GM18502 (cell line): ENCODE results near the gene GATA1.

Source experiments
- ATAC-seq: cut with Tn5 transposase; IDR thresholded peaks from one replicate; pipeline ENCODE4 v1.9.1; 2021; ENCODE audit warnings: mild to moderate bottlenecking; ENCODE audit not compliant: unreplicated experiment, poor library complexity

GATA1 gene

DNA sequence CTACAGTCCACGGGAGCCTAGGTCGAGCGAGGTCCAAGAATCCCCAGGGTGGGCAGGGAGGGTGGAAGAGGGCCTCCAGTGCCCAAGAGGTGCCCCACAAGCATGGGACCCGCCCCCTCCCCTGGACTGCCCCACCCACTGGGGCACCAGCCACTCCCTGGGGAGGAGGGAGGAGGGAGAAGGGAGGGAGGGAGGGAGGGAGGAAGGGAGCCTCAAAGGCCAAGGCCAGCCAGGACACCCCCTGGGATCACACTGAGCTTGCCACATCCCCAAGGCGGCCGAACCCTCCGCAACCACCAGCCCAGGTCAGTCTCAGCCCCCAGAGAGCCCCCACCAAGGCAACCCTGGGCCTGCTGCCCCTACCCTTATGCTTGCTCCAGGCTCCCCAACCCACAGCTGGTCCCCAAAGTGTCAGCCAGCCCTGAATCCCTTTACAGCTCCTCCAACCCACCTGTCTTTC, at the start of gene GATA1:
GATA1 (plus strand) TSS at position 250 of the 460 bp plus-strand sequence. CDS start 4,520 bp downstream, outside the sequence.
- ATAC-seq: no peak

DNA sequence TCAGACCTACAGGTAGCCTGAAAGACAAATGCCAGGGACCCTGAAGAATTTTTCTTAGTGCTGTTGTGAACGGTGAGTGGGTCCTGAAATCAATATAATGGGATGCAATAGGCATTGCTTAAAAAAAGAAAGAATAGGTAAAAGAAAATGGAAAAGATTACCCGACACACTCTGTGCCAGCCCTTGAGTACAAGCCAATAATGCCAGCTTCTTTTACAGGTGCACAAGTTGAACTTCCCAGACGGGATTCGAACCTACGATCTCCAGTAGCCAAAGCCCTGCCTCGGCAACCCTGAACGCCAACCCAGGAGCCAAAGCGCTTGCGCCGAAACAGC, 49.5 kb upstream of the GATA1 start:
- no peak for ATAC-seq

DNA sequence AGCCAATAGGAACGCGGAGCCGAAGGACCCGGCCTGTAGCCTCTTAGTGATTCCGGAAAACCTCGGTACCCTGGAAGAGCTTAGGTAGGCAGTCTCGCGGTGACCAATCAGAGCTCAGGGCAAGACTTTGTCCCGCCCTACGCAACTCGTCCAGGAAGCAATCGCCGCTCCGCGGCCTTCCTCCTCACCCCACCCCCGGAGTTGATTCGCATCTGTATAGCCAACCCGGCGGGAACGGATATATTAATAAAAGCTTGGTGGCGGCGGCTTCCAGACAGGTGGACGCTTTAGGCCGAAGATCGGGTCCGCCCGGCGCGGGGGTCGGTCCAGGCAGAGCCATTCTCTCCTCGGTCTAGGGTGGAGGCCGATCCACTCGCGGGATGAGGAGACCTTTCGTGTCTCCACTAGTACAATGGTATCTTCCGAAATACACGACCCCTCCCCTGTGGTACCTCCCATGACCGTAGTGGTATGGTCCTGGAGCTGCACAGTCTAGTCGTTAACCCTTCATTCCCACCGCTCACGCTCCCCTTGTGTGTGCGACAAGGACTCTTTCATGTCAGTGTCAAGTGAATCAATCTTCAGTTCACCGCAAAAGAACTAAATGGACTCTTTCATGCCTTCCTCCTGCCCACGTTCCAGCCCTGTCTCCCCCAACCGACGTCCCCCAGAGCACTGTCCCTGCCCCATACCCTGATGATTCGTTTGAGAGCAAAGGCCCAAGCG, 49.0 kb upstream of the GATA1 start:
- ATAC-seq: peak; percentile 98

DNA sequence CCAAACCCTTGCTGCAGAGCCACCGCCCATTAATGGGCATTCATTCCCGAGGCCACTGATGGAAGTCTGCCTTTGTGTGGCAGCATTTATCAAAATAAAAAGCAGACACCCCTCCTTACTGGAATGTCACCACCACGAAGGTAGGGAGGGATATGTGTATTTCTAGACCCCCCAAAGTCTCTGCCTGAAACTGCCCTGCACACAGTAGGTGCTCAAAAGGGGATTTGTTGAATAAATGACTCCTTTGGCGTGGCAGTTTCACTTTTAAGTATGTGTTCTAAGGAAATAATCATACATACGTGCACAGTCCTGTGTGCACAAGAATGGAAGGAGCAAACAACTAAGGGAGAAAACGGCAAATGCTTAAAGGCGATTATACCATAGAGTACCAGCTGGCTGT, 48.5 kb upstream of the GATA1 start:
- ATAC-seq: no peak

DNA sequence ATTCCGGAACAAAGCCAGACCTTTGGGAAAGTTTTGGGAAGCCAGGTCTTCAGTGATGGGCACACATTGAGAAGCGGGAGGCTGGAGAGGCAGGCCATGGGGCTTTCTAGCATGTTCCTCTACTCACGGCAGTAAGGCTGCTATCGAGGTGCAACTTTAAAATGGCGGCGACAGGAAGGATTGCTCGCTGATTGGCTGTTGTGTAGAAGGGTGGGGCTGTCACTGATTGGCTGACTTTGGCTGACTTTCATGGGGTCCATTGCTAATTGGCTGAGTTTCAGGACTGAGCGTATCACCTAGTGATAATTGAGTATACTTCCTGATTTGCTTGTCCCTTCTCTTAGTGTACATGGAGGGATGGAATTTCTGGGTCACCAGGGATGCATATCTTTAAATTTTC, 44.6 kb upstream of the GATA1 start:
- no peak for ATAC-seq

DNA sequence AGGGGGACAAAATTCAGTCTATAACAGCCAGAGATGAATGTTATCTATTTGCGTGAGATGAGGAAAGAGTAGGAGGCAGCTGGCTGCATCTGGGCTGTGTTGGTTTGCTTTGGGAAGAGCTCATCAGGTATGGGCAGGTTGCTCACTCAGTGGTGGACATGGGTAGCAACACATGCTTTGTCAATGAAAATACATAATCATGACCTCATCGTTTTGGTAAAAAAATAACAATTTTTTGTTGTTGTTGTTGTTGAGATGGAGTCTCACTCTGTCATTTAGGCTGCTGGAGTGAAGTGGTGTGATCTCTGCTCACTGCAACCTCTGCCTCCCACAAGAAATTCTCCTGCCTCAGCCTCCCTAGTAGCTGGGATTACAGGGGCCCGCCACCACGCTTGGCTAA, 41.2 kb upstream of the GATA1 start:
- no peak for ATAC-seq

DNA sequence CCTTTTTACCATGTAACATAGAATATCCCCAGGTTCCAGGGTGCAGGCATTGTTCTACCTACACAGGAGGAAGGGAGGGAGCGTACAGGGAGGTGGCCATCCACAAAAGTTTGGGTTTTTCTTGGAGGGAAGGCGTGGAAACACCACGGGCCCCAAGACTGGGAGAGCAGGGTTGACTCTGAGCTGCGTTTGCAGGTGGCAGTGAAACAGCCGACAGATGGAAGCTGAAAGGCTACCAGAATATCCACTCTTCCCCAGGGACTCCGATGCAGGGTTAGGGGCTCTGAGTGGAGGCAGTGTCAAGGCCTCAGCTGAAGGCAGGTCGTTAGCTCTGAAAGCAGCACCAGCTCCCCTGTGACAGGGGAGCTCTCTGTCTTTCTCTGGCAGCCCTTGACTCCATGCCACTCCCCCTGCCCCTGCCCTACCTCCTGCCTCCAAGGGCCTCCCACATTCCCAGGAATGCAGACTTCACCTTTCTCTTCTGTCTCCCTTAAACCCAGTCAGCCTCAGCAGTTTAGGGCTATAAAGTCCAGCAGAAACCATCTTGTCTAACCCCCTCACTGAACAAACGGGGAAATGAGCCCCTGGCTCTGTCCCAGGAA, 38.9 kb upstream of the GATA1 start:
- ATAC-seq: no peak

DNA sequence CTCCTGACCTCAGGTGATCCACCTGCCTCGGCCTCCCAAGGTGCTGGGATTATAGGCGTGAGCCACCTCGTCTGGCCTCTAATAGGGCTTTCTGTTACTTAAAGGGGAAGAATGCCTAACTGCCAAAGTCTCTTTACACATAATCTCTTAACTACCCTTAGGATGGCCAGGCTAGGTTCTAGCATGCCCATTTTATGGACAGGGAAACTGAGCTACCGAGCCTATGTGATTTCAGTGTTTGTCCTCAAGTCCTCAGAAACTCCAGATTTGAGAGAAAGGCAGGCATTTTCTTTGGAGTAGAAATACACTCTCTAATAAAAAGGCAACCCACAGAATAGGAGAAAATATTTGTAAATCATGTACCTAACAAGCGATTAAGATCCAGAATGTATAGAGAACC, 37.2 kb upstream of the GATA1 start:
- ATAC-seq: no peak

DNA sequence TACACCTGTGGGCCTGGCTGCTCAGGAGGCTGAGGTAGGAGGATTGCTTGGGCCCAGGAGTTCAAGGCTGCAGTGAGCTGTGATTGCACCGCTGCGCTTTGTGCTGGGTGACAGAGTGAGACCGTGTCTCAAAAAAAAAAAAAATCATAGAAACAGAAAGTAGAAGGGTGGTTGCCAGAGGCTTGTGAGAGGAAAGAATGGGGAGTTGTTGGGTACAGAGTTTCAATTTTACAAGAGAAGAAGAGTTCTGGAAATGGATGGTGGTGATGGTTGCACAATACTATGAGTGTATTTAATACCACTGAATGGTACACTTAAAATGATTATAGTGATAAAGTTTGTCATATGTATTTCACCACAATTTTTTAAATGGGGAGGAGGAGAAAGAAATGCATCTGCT, 35.0 kb upstream of the GATA1 start:
- no peak for ATAC-seq

DNA sequence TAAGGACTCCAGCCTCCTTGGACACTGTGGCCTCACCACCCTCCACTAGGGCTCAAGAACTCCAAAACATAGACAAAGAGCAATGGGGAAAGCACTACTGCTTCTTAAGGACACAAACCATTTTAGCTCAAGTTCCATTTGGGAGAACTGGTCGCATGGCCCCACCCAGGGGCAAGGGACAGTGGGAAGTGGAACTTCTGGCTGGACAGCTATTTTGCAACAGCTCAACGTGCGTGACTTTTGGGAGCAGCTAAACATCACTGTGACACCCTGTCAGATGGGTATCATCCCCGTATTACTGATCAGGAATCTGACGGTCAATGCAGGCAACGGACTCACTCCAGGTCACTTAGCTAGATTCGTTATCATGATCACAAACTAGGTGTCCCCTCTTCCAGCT, 33.9 kb upstream of the GATA1 start:
- no peak for ATAC-seq

DNA sequence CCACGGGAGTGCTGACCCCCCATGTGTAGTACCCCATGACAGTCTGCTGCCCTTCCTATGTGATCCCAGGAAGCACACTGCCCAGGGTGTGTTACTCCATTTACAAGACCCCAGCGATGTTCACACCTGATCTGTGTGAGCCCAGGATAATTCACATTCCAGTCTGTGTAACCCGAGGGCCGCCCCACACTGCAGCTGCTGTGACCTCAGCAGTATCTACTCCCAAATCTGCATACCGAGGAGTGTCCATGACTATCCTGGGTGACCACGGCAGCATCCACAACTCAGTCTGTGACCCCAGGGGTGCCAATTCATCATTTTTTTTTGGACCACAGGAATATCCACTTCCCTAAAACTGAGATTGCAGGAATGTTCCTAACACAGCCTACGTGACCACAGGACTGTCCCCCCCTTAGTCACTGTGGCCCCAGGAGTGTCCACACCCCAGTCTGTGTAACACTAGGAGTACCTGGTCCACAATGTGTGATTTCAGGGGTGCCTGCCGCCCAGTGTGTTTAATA, 32.6 kb upstream of the GATA1 start:
- no peak for ATAC-seq

DNA sequence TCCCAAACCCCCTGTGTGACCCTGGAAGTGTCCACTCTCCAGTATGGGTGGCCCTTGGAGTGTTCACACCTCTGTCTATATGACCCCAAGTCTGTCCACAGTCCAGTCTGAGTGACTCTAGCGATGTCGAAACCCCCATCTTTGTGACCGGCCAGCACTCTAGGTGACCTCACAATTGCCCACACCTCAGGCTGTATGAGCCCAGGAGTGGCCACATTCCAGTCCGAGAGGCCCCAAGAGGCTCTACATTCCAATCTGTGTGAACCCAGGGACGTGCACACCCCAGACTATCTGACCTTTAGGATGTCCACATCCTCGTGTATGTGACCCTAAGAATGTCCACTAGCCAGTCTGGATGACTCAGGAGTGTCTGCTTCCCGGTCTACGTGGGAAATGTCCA, 32.2 kb upstream of the GATA1 start:
- ATAC-seq: no peak

DNA sequence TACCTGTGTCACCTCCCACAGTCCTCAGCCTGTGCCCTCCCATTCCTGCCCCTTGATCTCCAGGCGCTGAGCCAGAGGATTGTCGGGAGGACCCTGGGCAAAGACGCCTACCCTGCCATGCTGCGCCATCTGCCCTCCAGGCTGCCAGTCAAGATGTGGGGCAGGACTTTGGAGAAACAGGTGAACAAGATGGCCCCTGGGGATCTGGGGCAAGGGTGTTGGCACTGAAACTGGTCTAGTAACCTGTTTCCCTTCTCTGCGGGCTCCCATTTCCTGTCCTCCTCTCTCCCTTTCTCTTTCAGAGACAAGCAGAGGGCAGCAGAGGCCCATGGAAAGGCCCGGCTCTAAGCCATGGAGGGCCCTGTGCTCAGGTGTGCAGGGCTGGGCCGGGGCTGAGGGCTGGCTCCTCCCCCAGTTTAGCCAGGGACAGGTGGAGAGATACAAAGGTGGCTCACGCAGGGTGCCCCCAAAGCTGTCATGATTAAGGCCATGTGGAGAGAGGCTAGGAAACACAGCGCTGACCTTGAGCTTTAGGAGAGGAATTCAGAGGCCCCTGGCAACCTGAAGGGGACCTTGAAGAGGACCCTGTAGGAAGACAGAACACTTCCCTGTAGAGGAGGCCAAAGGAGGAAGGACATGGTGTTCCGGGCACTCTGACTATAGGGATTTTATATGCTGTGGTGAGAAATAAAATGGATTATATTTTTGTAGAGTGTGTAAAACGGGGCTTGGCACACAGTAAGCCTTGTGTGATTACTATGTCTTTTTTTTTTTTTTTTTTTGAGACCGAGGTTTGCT, 24.5 kb upstream of the GATA1 start, which contains the start of gene GLOD5:
GLOD5 (plus strand) TSS at position 74 of the 798 bp plus-strand sequence; CDS start at position 118, 44 bp downstream.
- no peak for ATAC-seq

DNA sequence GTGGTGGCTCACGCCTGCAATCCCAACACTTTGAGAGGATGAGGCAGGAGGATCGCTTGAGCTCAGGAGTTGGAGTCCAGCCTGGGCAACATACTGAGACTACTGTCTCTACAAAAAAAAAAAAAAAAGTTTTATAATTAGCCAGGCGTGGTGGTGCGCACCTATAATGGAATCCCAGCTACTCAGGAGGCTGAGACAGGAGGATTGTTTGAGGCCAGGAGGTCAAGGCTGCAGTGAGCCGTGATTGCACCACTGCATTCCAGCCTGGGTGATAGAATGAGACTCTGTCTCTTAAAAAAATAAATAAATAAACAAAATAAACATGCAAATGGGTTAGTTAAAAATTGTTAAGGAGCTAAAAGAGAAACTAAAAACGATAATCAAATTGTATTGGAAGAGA, 17.2 kb upstream of the GATA1 start:
- no peak for ATAC-seq

DNA sequence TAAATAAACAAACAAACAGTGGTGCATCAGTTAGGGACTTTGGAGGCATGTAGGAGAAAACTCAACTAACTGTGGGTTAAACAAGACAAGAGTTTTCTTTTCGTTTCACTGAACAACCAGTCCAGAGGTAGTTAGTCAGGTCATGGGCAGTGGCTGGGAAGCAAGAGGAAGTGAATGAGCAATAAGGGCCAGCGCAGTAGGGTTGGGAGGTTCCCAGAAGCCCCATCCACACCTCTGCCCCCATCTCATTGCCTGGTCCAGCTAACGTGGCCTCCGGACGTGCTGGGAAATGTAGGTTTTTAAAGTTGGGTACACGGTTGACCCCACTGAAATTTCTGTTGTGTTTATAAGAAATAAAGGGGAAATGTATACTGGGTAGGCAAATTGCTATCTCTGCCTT, 16.1 kb upstream of the GATA1 start:
- ATAC-seq: no peak

DNA sequence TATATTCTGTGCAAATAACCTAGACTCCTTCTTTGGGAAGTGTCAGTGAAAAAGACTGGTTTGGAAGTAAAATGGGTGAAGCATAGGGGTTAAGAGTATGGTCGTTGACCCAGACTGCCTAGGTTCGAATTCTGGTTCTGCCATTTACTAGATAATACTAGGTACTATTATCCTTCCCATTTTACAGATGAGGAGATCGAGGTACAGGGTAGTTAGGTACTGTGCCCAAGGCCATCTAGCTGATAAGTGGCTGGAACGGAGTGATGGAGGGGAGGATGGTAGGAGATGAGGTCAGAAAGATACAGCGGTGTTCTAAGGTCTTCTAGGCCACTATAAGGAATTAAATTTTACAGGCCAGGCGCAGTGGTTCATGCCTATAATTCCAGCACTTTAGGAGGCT, 13.8 kb upstream of the GATA1 start:
- ATAC-seq: no peak

DNA sequence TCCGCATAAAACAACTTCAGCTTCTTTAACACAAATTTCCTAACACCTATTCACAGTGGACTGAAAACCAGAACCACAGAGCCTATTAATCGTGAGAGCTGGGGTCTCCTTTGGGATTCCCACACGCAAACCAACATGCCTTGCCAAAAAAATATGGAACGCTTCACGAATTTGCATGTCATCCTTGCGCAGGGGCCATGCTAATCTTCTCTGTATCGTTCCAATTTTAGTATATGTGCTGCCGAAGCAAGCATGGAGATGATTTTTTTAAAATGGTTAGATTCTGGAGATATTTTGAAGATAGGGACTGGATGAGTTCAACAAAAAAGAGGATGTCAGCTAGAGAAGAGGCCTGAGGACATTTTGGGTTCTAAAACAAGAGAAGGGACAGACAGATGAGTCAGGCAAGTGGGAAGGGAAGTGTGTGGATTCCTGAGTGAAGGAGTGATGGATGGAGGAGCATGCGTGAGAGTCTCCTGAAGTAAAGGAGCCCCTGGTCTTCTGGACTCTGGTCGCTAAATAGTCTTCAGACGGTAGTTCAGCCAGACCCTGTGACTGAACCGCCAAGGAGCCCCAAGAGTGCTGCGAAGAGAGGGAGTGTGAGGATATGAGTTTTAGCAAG, 9.5 kb upstream of the GATA1 start:
- no peak for ATAC-seq

DNA sequence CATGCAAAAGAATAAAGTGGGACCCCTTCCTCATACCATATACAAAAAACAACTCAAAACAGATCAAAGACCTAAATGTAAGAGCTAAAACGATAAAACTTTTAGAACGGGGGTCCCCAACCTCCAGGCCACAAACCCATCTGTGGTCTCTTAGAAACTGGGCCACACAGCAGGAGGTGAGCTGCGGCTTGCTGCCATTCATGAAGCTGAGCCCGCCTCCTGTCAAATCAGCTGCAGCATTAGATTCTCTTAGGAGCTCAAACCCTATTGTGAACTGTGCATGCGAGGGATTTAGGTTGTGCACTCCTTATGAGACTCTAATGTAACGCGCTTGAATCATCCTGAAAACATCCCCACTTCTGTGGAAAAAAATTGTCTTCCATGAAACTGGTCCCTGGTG, 7.0 kb upstream of the GATA1 start:
- ATAC-seq: no peak

DNA sequence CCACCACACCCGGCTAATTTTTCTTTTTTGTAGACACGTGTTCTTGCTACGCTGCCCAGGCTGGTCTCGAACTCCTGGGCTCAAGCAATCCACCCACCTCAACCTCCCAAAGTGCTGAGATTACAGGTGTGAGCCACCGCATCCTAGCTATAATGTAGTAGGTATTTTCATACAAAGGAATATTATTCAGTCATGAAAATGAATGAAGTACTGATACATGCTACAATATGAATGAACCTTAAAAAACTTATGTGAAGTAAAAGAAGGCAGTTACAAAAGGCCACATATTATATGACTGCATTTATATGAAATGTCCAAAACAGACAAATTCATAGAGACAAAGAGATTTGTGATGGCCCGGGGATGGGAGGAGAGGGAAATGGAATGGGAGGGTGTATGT, 4.7 kb upstream of the GATA1 start:
- ATAC-seq: no peak

DNA sequence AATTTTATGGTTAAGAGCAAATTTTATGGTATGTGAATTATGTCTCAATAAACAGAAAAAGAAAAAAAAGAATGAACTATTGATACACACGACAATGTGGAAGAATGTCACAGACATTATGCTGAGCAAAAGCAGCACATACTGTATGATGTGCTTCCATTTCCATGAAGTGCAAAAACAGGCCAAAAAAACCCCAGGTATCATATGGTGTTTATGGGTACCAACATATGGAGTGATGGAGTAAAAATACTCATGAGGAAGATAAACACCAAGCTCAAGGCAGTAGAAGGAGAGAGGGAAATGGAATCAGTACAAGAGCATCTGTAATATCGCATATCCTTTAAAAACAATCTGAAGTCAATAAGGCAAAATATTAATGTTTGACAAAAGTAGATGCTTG, 4.2 kb upstream of the GATA1 start:
- ATAC-seq: no peak

DNA sequence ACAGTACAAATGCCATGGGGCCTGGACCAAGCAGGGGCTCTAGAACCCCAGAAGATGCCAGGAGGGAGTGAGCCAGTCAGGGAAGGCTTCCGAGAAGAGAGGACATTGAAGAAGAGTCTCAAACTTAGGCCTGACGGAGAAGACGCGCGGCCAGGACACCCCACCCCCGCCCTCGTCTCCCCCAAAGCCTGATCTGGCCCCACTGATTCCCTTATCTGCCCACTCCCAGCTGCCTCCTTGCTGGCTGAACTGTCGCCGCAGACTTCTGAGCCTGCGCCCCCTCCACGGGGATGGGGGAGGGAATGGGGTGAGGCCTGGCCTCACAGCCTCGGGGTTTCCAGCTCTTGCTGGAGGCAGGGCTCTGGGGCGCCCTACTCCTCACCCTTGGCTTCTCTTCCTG, 3.6 kb upstream of the GATA1 start:
- no peak for ATAC-seq
